ENCODE results near the gene CCDC9B.

The CCDC9B gene

GRCh38 chr15:40345867-40346578 is 5.3 kb upstream of the CCDC9B start:
- DNase-seq (ENCODE audit: low read depth in 2 of 2) = no peak

GRCh38 chr15:40345225-40345866 is 4.6 kb upstream of the CCDC9B start:
- DNase-seq (ENCODE audit: low read depth in 2 of 2) = no peak

- peak; percentile 51 to 59 for DNase-seq (ENCODE audit: low read depth in 2 of 2)
Measured at GRCh38 chr15:40344631-40345120, 3.9 kb upstream of the CCDC9B start.

- no peak for DNase-seq (ENCODE audit: low read depth in 2 of 2)
Measured at GRCh38 chr15:40344217-40344616, 3.5 kb upstream of the CCDC9B start.

- no peak for DNase-seq (ENCODE audit: low read depth in 2 of 2)
Measured at GRCh38 chr15:40343512-40343911, 2.8 kb upstream of the CCDC9B start.

- DNase-seq (ENCODE audit: low read depth in 2 of 2) = no peak
Measured at GRCh38 chr15:40342416-40343320, 1.9 kb upstream of the CCDC9B start.

- DNase-seq (ENCODE audit: low read depth in 2 of 2) = no peak
Measured at GRCh38 chr15:40340038-40340739, 550 bp downstream of the CCDC9B start.

GRCh38 chr15:40339621-40339945 is 1.2 kb downstream of the CCDC9B start:
- no peak for DNase-seq (ENCODE audit: low read depth in 2 of 2)

- DNase-seq (ENCODE audit: low read depth in 2 of 2) = no peak
Measured at GRCh38 chr15:40338921-40339620, 1.7 kb downstream of the CCDC9B start.

GRCh38 chr15:40338041-40338657 is 2.6 kb downstream of the CCDC9B start:
- DNase-seq (ENCODE audit: low read depth in 2 of 2) = peak; percentile 72 to 77

- DNase-seq (ENCODE audit: low read depth in 2 of 2) = no peak
Measured at GRCh38 chr15:40337597-40337996, 3.1 kb downstream of the CCDC9B start.

GRCh38 chr15:40336744-40337122 is 4.0 kb downstream of the CCDC9B start:
- no peak for DNase-seq (ENCODE audit: low read depth in 2 of 2)

- DNase-seq (ENCODE audit: low read depth in 2 of 2) = no peak
Measured at GRCh38 chr15:40335938-40336743, 4.6 kb downstream of the CCDC9B start.

- DNase-seq (ENCODE audit: low read depth in 2 of 2) = no peak
Measured at GRCh38 chr15:40334941-40335795, 5.6 kb downstream of the CCDC9B start.

- DNase-seq (ENCODE audit: low read depth in 2 of 2) = no peak
Measured at GRCh38 chr15:40334541-40334940, 6.2 kb downstream of the CCDC9B start.

- no peak for DNase-seq (ENCODE audit: low read depth in 2 of 2)
Measured at GRCh38 chr15:40333922-40334492, 6.7 kb downstream of the CCDC9B start.

- no peak for DNase-seq (ENCODE audit: low read depth in 2 of 2)
Measured at GRCh38 chr15:40332113-40332781, 8.5 kb downstream of the CCDC9B start.

GRCh38 chr15:40331637-40332036 is 9.1 kb downstream of the CCDC9B start:
- no peak for DNase-seq (ENCODE audit: low read depth in 2 of 2)

Measured in stimulated activated CD4-positive, alpha-beta T cell treated with anti-CD3 and anti-CD28 coated beads, Interleukin-4, amount 100 ng/mL, for 48 hours (primary cell).